GM12878 (cell line): ENCODE measurements around the gene MPRIP. TPM values are rescaled to one million over a fixed set of nuclear protein-coding genes. Genes with fewer than 3 reads are reported as not detected.

ENCODE experiments used
- ATAC-seq: fragments of 200-7000 bp; cut with Tn5 transposase; 3 replicates; pipeline ENCODE4 v1.9.1; 2020; ENCODE audit warnings: mild to moderate bottlenecking, moderate library complexity
- BruUV-seq: library from RNA; stranded (reverse); fragments of 400-500 nt; replicated peaks from 2 replicates; lab custom pipeline; 2021; lab: Mats Ljungman, UMichigan
- CTCF ChIA-PET: fragments of 300-600 bp; sonication (Branson Sonifier 250); formaldehyde crosslinking; extraction: SDS; loops from one replicate; lab custom pipeline; 2021; ENCODE audit warnings: inconsistent platforms; lab: Yijun Ruan, JAX
- POLR2A ChIA-PET: fragments of 350-600 bp; formaldehyde crosslinking; extraction: SDS; loops from one replicate; lab custom pipeline; 2021; ENCODE audit warnings: inconsistent platforms; lab: Charles Lee
- RAD21 ChIA-PET: fragments of 300-600 bp; sonication (Branson Sonifier 250); formaldehyde crosslinking; loops from one replicate; lab custom pipeline; 2023; ENCODE audit warnings: antibody characterized with exemption; ENCODE audit not compliant: unreplicated experiment; lab: Charles Lee
- SMC1A ChIA-PET: fragments of 300-600 bp; sonication (Branson Sonifier 250); formaldehyde crosslinking; loops from one replicate; lab custom pipeline; 2023; ENCODE audit not compliant: unreplicated experiment, uncharacterized antibody; lab: Charles Lee
- DNase-seq: peaks from one replicate; pipeline ENCODE4 v3.0.0-alpha.2; 2011; ENCODE audit warnings: low read depth, low spot score
- FAIRE-seq: peaks from 3 replicates; lab custom pipeline; 2011; peaks lifted over from hg19 to GRCh38; lab: Jason Lieb, UNC
- H2AFZ ChIP-seq: 2 replicates; pipeline ENCODE4 v1.6.0; 2011; ENCODE audit warnings: low read depth, low read length, control low read depth; ENCODE audit not compliant: control insufficient read depth
- H3K27ac ChIP-seq: 2 replicates; pipeline ENCODE4 v1.5.1; 2011; ENCODE audit warnings: control low read depth; ENCODE audit not compliant: control insufficient read depth, insufficient read depth
- H3K27me3 ChIP-seq, 2 experiments: replicated peaks in 1 of 2; 2 replicates each; pipeline versions ENCODE4 v1.6.0 to v1.6.1; 2011; ENCODE audit warnings: low read length in 1 of 2; ENCODE audit not compliant: control insufficient read depth in 2 of 2, insufficient read depth in 2 of 2
- H3K36me3 ChIP-seq, 2 experiments: 2 replicates each; pipeline ENCODE4 v1.5.1; 2011; ENCODE audit warnings: low read length in 1 of 2; ENCODE audit not compliant: control insufficient read depth in 2 of 2, insufficient read depth in 2 of 2
- H3K4me1 ChIP-seq: 2 replicates; pipeline ENCODE4 v1.6.1; 2011; ENCODE audit warnings: mild to moderate bottlenecking, low read length, moderate library complexity, mixed read lengths; ENCODE audit not compliant: control insufficient read depth, insufficient read depth
- H3K4me2 ChIP-seq: 2 replicates; pipeline ENCODE4 v1.6.0; 2011; ENCODE audit warnings: control low read depth; ENCODE audit not compliant: control insufficient read depth, insufficient read depth
- H3K4me3 ChIP-seq: fragments of 200-600 bp; sonication (generic); 2 replicates; pipeline ENCODE4 v1.5.1; 2016
- H3K79me2 ChIP-seq: 2 replicates; pipeline ENCODE4 v1.6.0; 2011; ENCODE audit warnings: low read length; ENCODE audit not compliant: control insufficient read depth, insufficient read depth
- H3K9ac ChIP-seq: 2 replicates; pipeline ENCODE4 v1.8.0; 2011; ENCODE audit warnings: low read length, control low read depth, mixed read lengths; ENCODE audit not compliant: control insufficient read depth, insufficient read depth
- H3K9me3 ChIP-seq: replicated peaks from 3 replicates; pipeline ENCODE4 v1.5.1; 2011; ENCODE audit warnings: mild to moderate bottlenecking, low read length; ENCODE audit not compliant: control insufficient read depth, insufficient read depth
- H4K20me1 ChIP-seq: 2 replicates; pipeline ENCODE4 v1.6.0; 2011; ENCODE audit not compliant: control insufficient read depth, insufficient read depth
- EZH2 ChIP-seq: IDR thresholded peaks from 2 replicates; pipeline ENCODE4 v1.6.1; 2012; ENCODE audit warnings: low read depth, mild to moderate bottlenecking, control low read depth, inconsistent platforms, low read length, borderline replicate concordance; ENCODE audit not compliant: control insufficient read depth
- SP1 ChIP-seq: IDR thresholded peaks from one replicate; pipeline ENCODE4 v1.6.1; 2011; ENCODE audit warnings: low read depth, low read length
- SPI1 ChIP-seq: IDR thresholded peaks from 2 replicates; pipeline ENCODE4 v1.6.1; 2011; ENCODE audit warnings: low read depth, mild to moderate bottlenecking, low read length, moderate library complexity, borderline replicate concordance; ENCODE audit not compliant: insufficient read depth
- SREBF2 ChIP-seq: IDR thresholded peaks from 2 replicates; pipeline ENCODE4 v1.6.1; 2012; ENCODE audit warnings: mild to moderate bottlenecking, low read length
- SUZ12 ChIP-seq: fragments of 200-600 bp; sonication (generic); IDR thresholded peaks from one replicate; pipeline ENCODE4 v1.6.1; 2018; ENCODE audit warnings: antibody characterized with exemption, mild to moderate bottlenecking; ENCODE audit not compliant: unreplicated experiment
- WGBS: methylation state at CpG from one replicate; pipeline ENCODE4 v1.1.6; 2016; ENCODE audit warnings: low lambda C conversion rate; ENCODE audit not compliant: insufficient replicate concordance, insufficient coverage; ENCODE audit errors: missing lambda C conversion rate; 5-methylcytosine and 5-hydroxymethylcytosine counted together
- in situ Hi-C: fragments of 300-500 bp; cut with MboI; formaldehyde crosslinking; loops from 9 replicates; pipeline ENCODE4 v1.14.3; 2018; ENCODE audit warnings: mixed read lengths
- intact Hi-C: fragments of 100-400 bp; cut with micrococcal nuclease; formaldehyde crosslinking; loops from one replicate; pipeline ENCODE4 v1.14.2; 2022; ENCODE audit not compliant: unreplicated experiment
- polyA plus RNA-seq, 11 experiments: library from polyadenylated mRNA; depleted of rRNA in 4 of 11; unstranded in 6 of 11; stranded (reverse) in 5 of 11; fragments of >200 nt; fragmentation: Nextera tagmentation in 4 of 11; fragmentation: Illumina TruSeq in 1 of 11; extraction: Ambion mirVana in 4 of 11; extraction: Trizol in 1 of 11; gene quantifications; 1 replicate in 1 of 11; 2 replicates in 10 of 11; pipeline versions ENCODE4 v1.2.1 to v1.2.3, GENCODE V29; 2011 to 2016; ENCODE audit warnings: inconsistent platforms in 2 of 11, missing spikeins in 2 of 11, low read depth in 1 of 11
- total RNA-seq, 4 experiments: library from RNA; depleted of rRNA in 3 of 4; stranded (reverse); fragments of >200 nt in 3 of 4; fragmentation: Illumina TruSeq in 1 of 4; extraction: Trizol in 1 of 4; gene quantifications; 2 replicates each; pipeline versions ENCODE4 v1.2.1 to v1.2.3, GENCODE V29; 2013 to 2021
- TF ChIP-seq, protein P1 (sequence below): fragments of 450-650 bp; IDR thresholded peaks from 2 replicates; pipeline ENCODE4 v1.6.1; 2016; ENCODE audit warnings: mild to moderate bottlenecking
- TF ChIP-seq, protein P2 (sequence below): fragments of 450-650 bp; IDR thresholded peaks from 2 replicates; pipeline ENCODE4 v1.6.1; 2018; ENCODE audit warnings: mild to moderate bottlenecking, low read depth, moderate library complexity; ENCODE audit not compliant: partially characterized antibody

Gene MPRIP
- total and polyA plus RNA-seq, 10 of the 15 experiments (the other 5 are each of a cell fraction or from before 2014, with no cell fraction given) = 16.5 to 168 (median 71.7) TPM

DNA sequence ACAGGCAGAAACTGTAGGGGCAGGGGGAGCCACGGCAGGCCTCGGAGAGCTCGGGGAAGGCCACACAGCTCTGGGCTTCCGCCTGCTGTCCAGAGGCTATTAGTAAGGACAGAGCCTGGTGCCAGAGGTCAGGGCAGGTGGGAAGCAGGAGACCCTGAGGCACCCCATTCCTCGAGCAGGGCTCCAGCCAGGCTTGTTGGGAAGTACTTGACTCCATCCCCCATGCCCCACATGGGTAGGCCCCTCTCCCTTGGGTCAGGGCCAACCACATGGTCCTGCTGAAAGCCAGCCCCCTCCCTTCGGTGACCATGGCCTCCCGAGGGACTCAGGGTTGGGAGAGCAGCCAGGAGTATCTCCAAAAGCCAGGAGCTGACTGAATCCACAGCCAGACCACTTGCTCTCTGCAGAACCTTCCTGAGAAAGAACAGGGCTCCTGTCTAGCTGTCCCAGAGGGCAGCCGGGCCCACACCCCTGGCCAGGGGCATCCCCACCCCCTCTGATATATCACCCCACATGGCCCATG, 17.4 kb upstream of the MPRIP start (continued):
- TF ChIP-seq SP1 = no peak
- TF ChIP-seq SREBF2 = no peak
- TF ChIP-seq, protein P1, sequence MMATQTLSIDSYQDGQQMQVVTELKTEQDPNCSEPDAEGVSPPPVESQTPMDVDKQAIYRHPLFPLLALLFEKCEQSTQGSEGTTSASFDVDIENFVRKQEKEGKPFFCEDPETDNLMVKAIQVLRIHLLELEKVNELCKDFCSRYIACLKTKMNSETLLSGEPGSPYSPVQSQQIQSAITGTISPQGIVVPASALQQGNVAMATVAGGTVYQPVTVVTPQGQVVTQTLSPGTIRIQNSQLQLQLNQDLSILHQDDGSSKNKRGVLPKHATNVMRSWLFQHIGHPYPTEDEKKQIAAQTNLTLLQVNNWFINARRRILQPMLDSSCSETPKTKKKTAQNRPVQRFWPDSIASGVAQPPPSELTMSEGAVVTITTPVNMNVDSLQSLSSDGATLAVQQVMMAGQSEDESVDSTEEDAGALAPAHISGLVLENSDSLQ = no peak
- TF ChIP-seq SPI1 = no peak
- TF ChIP-seq, protein P2, sequence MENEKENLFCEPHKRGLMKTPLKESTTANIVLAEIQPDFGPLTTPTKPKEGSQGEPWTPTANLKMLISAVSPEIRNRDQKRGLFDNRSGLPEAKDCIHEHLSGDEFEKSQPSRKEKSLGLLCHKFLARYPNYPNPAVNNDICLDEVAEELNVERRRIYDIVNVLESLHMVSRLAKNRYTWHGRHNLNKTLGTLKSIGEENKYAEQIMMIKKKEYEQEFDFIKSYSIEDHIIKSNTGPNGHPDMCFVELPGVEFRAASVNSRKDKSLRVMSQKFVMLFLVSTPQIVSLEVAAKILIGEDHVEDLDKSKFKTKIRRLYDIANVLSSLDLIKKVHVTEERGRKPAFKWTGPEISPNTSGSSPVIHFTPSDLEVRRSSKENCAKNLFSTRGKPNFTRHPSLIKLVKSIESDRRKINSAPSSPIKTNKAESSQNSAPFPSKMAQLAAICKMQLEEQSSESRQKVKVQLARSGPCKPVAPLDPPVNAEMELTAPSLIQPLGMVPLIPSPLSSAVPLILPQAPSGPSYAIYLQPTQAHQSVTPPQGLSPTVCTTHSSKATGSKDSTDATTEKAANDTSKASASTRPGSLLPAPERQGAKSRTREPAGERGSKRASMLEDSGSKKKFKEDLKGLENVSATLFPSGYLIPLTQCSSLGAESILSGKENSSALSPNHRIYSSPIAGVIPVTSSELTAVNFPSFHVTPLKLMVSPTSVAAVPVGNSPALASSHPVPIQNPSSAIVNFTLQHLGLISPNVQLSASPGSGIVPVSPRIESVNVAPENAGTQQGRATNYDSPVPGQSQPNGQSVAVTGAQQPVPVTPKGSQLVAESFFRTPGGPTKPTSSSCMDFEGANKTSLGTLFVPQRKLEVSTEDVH = no peak
- no peak for TF ChIP-seq SUZ12

DNA sequence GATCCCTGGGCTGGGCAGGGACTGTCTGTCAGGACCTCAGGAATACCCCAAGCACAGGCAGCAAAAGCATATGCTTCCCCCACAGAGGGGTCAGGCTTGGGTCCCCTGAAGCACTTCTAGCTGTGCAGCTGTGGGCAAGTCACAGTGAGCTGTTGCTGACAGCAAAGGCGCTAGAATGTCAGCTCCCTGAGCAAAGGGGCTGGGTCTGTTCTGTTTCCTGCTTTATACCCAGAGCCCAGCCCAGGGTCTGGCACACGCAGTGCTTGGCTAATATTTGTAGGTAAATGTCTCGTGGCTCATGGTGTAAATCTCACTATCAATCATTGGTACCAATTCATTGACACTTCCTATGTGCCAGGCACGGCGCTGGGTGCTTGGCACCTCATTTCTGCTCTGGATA, 16.6 kb upstream of the MPRIP start:
- no peaks in the 10 kb centered on the region for H3K9me3 ChIP-seq
- CTCF ChIA-PET = no interaction called here
- intact Hi-C loops = no loop called here
- H3K4me3 ChIP-seq = no peak overlapping the region
- no peaks in the 10 kb centered on the region for H3K4me1 ChIP-seq
- no peaks in the 10 kb centered on the region for H4K20me1 ChIP-seq
- H3K9ac ChIP-seq = no peak overlapping the region
- 52% methylated on average over 5 of the region's 5 CpGs for whole genome bisulfite sequencing
- H2AFZ ChIP-seq = no peak overlapping the region
- H3K27ac ChIP-seq = no peak overlapping the region
- H3K4me2 ChIP-seq = no peak overlapping the region
- H3K36me3 ChIP-seq = no peaks in the 10 kb centered on the region
- POLR2A ChIA-PET = interaction anchor here (0.5 to 1.1 kb wide), 3 partner anchors 22 to 219 kb away, joined by 3 read pairs; no protein-coding TSS in a partner anchor
- FAIRE-seq (no peak), DNase-seq (no peak), ATAC-seq (no peak)
- SMC1A ChIA-PET = no interaction called here
- RAD21 ChIA-PET = no interaction called here
- no TSS peak for BruUV-seq
- H3K27me3 ChIP-seq = no peaks in the 10 kb centered on the region; a peak in 1 of 4 replicates
- no peaks in the 10 kb centered on the region for H3K79me2 ChIP-seq
- TF ChIP-seq EZH2 = no peak
- TF ChIP-seq, protein P2 = no peak
- in situ Hi-C loops = no loop called here
